ENCODE measurements around the gene ZSCAN25.

The ZSCAN25 gene

DNA sequence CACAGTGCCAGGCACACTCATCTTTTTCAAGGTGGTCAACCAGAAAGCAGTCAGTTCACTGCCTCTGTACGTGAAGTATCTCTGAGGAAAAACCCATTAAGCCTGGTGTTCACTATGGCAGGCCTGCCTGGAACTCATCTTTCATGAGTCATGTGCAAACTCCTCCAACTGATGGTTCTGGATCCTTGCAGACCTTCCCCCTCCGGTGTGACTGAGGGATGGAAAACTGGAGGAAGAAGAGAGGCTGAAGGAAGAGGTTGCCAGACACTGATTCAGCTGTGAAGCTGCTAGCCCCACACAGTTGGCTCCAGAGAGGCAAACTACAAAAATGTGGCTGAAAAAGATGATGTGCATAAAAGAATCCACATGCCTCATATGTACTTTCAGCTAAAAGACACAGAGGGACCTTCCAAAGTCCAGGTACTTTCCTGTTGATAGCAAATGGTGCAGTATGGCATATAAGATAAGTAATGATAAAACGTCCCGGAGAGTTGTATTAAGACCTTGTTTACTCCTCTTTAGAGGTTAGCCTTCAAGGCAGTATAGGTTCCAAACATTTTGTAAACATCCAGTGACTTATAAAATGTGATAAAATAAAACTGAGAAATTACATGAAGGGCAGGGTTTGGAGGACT lies 60.4 kb downstream of the ZSCAN25 start:
- Histone ChIP-seq H3K36me3 (ENCODE audit: insufficient read depth, insufficient read length, low read length) (no peaks in the 10 kb centered on the region), H3K9me3 (ENCODE audit: insufficient read depth, low read length) (no peaks in the 10 kb centered on the region), H3K9ac (ENCODE audit: insufficient read length, low read depth) (no peak overlapping the region), H3K27me3 (ENCODE audit: insufficient read depth, insufficient read length) (no peaks in the 10 kb centered on the region), H3K4me3 (ENCODE audit: insufficient read length, low read depth) (no peak overlapping the region), H3K4me1 (ENCODE audit: insufficient read depth, insufficient read length) (no peaks in the 10 kb centered on the region)
- no peak for TF ChIP-seq YY1 (IDR thresholded peaks at IDR 0.05; ENCODE audit: insufficient read depth, insufficient read length)
- no peak for TF ChIP-seq SUZ12 (IDR thresholded peaks at IDR 0.05; ENCODE audit: extremely low read depth, insufficient read depth, insufficient read length)
- TF ChIP-seq ZNF274 (IDR thresholded peaks at IDR 0.05; ENCODE audit: low read depth, low read length): no peak
- DNase-seq (ENCODE audit: low read depth, low spot score): no peak

DNA sequence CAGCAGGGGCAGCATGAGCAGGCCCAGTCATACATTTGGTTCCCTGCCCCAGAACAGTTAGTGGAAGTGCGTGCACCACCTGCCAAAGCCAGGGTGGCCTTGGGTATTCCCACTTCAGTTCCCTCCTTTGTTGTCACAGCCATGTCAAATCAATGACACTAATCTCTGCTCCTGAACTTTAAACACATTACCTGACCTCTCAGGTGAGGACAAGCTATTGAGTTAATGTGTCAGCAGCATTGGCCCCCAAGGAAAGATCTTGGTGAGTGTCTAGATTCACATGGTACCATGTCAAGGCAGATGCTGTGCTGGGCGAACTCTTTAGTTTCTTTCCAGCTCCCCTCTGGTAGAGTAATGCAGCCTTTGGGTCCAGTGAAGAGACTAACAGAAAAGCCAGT lies 60.9 kb downstream of the ZSCAN25 start:
- no peak for TF ChIP-seq YY1 (IDR thresholded peaks at IDR 0.05; ENCODE audit: insufficient read depth, insufficient read length)
- TF ChIP-seq SUZ12 (IDR thresholded peaks at IDR 0.05; ENCODE audit: extremely low read depth, insufficient read depth, insufficient read length): no peak
- TF ChIP-seq ZNF274 (IDR thresholded peaks at IDR 0.05; ENCODE audit: low read depth, low read length): no peak
- no peaks in the 10 kb centered on the region for H3K36me3 ChIP-seq (ENCODE audit: insufficient read depth, insufficient read length, low read length)

DNA sequence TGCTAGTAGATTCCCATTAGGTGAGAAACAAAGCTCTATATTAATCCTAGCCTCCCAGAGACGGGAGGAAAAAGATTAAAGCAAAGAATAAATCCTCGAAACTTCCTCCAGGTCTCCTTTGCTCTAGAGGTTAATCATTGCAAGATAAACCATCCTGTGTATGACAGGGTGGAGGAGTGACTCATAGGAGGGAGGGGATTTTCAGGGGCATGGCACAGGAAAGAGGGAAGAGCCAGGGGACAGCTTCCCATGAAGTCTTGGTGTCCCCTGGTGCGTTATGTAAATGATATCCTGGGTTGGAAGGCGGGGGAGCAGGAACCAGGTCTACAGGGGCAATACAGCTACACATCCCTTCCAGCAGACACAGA lies 62.3 kb downstream of the ZSCAN25 start:
- H3K9ac ChIP-seq (ENCODE audit: insufficient read length, low read depth): no peak overlapping the region
- H3K4me1 ChIP-seq (ENCODE audit: insufficient read depth, insufficient read length): no peaks in the 10 kb centered on the region
- no peaks in the 10 kb centered on the region for H3K27me3 ChIP-seq (ENCODE audit: insufficient read depth, insufficient read length)
- H3K36me3 ChIP-seq (ENCODE audit: insufficient read depth, insufficient read length, low read length): no peaks in the 10 kb centered on the region
- H3K4me3 ChIP-seq (ENCODE audit: insufficient read length, low read depth): no peak overlapping the region
- H3K9me3 ChIP-seq (ENCODE audit: insufficient read depth, low read length): no peaks in the 10 kb centered on the region
- DNase-seq (ENCODE audit: low read depth, low spot score): no peak
- TF ChIP-seq SUZ12 (IDR thresholded peaks at IDR 0.05; ENCODE audit: extremely low read depth, insufficient read depth, insufficient read length): no peak
- TF ChIP-seq YY1 (IDR thresholded peaks at IDR 0.05; ENCODE audit: insufficient read depth, insufficient read length): no peak
- no peak for TF ChIP-seq ZNF274 (IDR thresholded peaks at IDR 0.05; ENCODE audit: low read depth, low read length)

More for the DNA sequence above, 60.9 kb downstream of the ZSCAN25 start:
- H3K9me3 ChIP-seq (ENCODE audit: insufficient read depth, low read length): no peaks in the 10 kb centered on the region
- H3K4me3 ChIP-seq (ENCODE audit: insufficient read length, low read depth): no peak overlapping the region
- no peak overlapping the region for H3K9ac ChIP-seq (ENCODE audit: insufficient read length, low read depth)
- DNase-seq (ENCODE audit: low read depth, low spot score): no peak
- no peaks in the 10 kb centered on the region for H3K4me1 ChIP-seq (ENCODE audit: insufficient read depth, insufficient read length)
- H3K27me3 ChIP-seq (ENCODE audit: insufficient read depth, insufficient read length): no peaks in the 10 kb centered on the region

DNA sequence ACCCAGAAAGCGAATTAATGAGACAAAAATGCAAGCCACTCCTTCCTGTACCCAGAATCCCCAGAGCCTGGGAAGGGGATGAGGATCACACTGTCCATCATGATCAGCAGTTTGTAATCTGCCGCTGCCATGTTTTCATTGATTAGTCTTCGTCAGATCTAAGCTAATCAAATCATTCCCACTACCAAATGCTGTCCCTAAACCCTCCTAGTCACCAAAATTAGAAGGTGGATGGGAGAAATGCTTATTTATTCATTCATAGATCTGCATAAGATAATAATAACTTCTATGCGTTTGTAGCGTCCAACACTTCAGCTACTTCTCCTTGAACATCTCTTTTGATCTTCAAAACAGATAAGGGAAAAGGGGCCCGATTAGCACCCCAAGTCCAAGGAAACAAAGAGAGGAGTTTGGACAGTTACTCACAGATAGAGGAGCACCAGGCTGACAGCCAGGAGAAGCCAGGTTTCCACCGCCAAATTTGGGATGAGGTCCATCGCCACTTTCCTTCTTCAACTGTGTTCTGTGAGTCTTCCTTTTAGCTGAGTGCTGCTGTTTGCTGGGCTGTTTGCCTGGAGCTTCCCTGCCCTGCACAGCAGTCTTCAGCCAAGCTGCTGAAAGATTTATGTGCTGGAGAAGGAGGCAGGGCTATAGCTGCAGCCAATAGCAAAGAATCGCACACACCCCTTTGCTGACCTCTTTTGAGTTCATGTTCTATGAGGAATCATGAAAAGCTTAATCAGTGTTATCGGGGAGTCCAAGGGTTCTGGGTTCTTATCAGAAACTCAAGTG lies 62.9 kb downstream of the ZSCAN25 start, which contains the start of gene CYP3A5:
CYP3A5 (minus strand) TSS at position 597 of the 792 bp plus-strand sequence; CDS start at position 497, 100 bp downstream.
- no peak within 1 kb of the TSS for H3K9ac ChIP-seq (ENCODE audit: insufficient read length, low read depth)
- no peaks in the 10 kb centered on the region for H3K27me3 ChIP-seq (ENCODE audit: insufficient read depth, insufficient read length)
- H3K4me3 ChIP-seq (ENCODE audit: insufficient read length, low read depth): no peak within 1 kb of the TSS
- no peaks in the 10 kb centered on the region for H3K4me1 ChIP-seq (ENCODE audit: insufficient read depth, insufficient read length)
- H3K9me3 ChIP-seq (ENCODE audit: insufficient read depth, low read length): no peaks in the 10 kb centered on the region
- TF ChIP-seq ZNF274 (IDR thresholded peaks at IDR 0.05; ENCODE audit: low read depth, low read length): no peak
- no peak for TF ChIP-seq SUZ12 (IDR thresholded peaks at IDR 0.05; ENCODE audit: extremely low read depth, insufficient read depth, insufficient read length)
- no peak for TF ChIP-seq YY1 (IDR thresholded peaks at IDR 0.05; ENCODE audit: insufficient read depth, insufficient read length)
- no peak for DNase-seq (ENCODE audit: low read depth, low spot score)
- no peaks in the 10 kb centered on the region for H3K36me3 ChIP-seq (ENCODE audit: insufficient read depth, insufficient read length, low read length)
